ENCODE measurements around the gene KCNJ18. TPM values are rescaled to one million over a fixed set of nuclear protein-coding genes. Genes with fewer than 3 reads are reported as not detected.
"Not testable (repeated sequence)": the region's sequence is repeated elsewhere in the genome, so short reads cannot be mapped to it uniquely, and the experiment has no call there.

Gene KCNJ18
- total RNA-seq, 4 donors from 2014 or later = not detected

DNA sequence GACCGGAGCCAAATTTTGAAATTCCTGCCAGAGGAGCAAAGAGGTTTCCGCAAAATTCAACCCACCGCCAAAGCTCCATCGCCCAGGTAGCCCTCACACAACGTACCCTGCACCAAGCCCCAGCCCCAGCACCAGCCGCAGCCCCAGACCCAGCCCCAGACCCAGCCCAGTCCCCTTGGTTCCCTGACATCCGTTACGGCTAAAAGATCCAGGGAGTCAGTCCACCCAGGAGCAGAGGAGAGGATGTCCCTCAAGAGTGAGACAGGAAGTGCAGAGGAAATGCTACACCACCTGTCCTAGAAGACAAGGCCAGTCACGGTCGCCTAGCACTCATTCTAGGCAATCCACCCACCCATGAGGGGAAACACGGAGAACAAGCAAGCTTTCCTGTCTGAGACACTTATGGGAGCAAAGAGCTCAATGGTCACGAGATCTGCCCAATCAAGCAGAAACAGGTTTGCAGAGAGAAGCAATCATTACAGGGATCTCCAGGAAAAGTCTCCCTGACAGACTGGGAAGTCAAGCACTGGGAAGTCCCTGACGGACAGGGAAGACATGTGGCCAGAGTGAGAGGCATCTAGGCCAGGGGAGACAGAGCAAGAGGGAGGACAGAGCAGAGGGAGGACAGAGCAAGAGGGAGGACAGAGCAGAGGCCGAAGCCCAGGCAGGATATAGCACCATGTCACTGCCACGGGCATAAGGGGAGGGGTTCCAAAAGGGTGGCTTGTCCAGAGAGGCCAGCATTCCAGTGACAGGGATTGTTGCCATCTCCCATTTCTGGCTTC, 15.0 kb upstream of the KCNJ18 start:
- no peak for TF ChIP-seq CTCF (IDR thresholded peaks at IDR 0.05)
- ATAC-seq (ENCODE audit: low FRiP score) = no peak
- DNase-seq (ENCODE audit: low spot score) = no peak

DNA sequence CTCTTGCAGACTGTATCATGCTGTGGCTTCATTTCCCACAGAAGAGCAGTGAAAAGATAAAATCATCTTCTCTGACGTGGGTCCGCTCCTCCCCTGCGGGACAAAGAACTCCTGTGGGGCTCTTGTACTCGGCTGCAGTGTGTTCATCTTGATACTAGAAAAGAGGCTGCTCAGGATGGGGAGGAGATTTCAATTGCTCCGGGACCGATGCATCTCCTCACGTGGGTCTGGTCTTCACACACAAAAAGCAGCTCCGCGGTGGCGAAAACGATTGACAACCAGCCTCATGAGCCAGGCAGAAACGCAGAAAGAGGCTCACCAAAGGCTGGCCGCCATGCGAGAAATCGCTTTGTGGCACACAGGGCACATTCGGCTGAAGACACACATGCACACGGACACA, 14.4 kb upstream of the KCNJ18 start:
- no peak for TF ChIP-seq CTCF (IDR thresholded peaks at IDR 0.05)
- ATAC-seq (ENCODE audit: low FRiP score) = no peak
- DNase-seq (ENCODE audit: low spot score) = no peak

DNA sequence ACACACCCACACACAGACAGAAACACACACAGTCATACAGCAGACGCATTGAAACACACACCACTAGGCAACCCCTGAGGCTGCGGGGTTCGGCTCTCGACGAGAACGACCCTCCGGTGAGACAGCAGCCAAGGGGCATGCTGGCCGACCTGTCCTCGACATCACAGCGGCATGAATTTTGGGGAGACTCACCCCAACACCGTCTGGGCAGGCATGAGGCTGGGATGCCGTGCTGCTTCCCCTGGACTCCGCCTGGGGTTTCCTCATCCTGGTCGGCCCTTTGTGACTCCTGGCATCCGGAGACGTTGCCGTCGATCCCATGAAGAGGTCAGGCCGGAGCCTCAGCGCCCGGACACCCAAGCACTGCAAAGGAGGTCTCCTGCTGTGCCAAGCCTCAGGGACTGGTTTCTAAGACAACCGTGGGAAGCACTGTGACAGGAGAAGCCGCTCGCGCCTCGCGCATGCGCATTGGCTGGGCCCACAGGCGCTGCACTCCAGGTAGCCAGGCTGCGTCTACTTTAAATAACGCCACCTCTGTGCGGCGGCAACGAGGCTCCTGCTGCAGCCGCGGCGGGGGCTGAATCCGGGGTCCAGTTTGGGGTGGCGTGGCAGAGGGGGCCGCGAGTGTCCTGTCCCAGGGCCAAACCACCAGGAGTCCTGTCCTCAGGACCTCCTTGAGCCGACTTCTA, 13.8 kb upstream of the KCNJ18 start:
- ATAC-seq (ENCODE audit: low FRiP score) = no peak
- no peak for DNase-seq (ENCODE audit: low spot score)
- TF ChIP-seq CTCF (IDR thresholded peaks at IDR 0.05) = no peak

- no peak for DNase-seq (ENCODE audit: low spot score)
- TF ChIP-seq CTCF (IDR thresholded peaks at IDR 0.05) = no peak
- no peak for ATAC-seq (ENCODE audit: low FRiP score)
Observed at GRCh38 chr17:21679256-21680146, 12.8 kb upstream of the KCNJ18 start.

GRCh38 chr17:21680366-21680765, 12.0 kb upstream of the KCNJ18 start:
- TF ChIP-seq CTCF (IDR thresholded peaks at IDR 0.05) = no peak
- ATAC-seq (ENCODE audit: low FRiP score) (no peak), DNase-seq (ENCODE audit: low spot score) (no peak)

DNA sequence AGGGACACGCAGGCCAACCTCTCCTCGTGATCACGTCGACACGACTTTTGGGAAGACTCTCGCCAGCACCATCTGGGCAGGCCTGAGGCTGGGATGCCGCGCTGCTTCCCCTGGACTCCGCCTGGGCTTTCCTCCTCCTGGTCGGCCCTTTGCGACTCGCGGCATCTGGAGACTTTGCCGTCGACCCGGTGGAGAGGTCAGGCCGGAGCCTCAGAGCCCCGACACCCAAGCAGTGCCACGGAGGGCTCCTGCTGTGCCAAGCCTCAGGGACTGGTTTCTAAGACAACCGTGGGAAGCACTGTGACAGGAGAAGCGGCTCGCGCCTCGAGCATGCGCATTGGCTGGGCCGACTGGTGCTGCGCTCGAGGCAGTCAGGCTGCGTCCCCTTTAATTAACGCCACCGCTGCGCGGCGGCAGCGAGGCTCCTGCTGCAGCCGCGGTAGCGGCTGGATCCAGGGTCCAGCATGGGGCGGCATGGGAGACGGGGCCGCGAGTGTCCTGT, 11.4 kb upstream of the KCNJ18 start:
- not testable (repeated sequence) for ATAC-seq (ENCODE audit: low FRiP score); DNase-seq (ENCODE audit: low spot score)

DNA sequence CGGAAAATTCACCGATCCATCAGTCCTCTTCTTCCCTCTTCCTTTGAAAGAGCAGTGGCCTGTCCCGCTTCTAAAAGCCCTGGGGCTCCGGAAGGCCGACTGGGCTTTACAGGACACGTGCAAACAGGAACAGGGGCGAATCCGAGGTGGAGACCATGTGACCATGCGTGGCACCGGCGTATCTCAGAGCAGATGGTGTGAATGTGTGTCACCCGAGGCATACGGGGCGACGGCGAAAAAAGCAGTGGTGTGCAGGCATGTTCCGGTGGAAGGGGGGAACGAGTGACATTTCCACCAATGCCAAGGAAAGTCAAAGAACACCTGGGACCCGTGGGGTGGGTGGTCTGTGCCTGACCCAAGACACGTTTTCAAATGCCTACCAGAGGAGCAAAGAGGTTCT, 10.7 kb upstream of the KCNJ18 start:
- not testable (repeated sequence) for DNase-seq (ENCODE audit: low spot score); ATAC-seq (ENCODE audit: low FRiP score)

- not testable (repeated sequence) for DNase-seq (ENCODE audit: low spot score); ATAC-seq (ENCODE audit: low FRiP score)
Observed at GRCh38 chr17:21682130-21682529, 10.2 kb upstream of the KCNJ18 start.

DNA sequence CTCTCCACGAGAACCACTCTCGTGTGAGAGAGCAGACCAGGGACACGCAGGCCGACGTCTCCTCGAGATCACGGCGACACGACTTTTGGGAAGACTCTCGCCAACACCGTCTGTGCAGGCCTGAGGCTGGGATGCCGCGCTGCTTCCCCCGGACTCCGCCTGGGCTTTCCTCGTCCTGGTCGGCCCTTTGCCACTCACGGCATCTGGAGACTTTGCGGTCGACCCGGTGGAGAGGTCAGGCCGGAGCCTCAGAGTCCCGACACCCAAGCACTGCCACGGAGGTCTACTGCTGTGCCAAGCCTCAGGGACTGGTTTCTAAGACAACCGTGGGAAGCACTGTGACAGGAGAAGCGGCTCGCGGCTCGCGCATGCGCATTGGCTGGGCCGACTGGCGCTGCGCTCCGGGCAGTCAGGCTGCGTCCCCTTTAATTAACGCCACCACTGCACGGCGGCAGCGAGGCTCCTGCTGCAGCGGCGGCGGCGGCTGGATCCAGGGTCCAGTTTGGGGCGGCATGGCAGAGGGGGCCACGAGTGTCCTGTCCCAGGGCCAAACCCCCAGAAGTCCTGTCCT, 9.1 kb upstream of the KCNJ18 start:
- ATAC-seq (ENCODE audit: low FRiP score); DNase-seq (ENCODE audit: low spot score): not testable (repeated sequence)

DNA sequence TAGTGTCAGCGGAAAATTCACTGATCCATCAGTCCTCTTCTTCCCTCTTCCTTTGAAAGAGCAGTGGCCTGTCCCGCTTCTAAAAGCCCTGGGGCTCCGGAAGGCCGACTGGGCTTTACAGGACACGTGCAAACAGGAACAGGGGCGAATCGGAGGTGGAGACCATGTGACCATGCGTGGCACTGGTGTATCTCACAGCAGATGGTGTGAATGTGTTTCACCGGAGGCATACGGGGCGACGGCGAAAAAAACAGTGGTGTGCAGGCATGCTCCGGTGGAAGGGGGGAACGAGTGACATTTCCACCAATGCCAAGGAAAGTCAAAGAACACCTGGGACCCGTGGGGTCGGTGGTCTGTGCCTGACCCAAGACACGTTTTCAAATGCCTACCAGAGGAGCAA, 8.4 kb upstream of the KCNJ18 start:
- not testable (repeated sequence) for DNase-seq (ENCODE audit: low spot score); ATAC-seq (ENCODE audit: low FRiP score)

DNA sequence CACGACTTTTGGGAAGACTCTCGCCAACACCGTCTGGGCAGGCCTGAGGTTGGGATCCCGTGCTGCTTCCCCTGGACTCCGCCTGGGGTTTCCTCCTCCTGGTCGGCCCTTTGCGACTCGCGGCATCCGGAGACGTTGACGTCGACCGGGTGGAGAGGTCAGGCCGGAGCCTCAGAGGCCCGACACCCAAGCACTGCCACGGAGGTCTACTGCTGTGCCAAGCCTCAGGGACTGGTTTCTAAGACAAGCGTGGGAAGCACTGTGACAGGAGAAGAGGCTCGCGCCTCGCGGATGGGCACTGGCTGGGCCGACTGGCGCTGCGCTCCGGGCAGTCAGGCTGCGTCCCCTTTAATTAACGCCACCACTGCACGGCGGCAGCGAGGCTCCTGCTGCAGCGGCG, 7.9 kb upstream of the KCNJ18 start:
- not testable (repeated sequence) for DNase-seq (ENCODE audit: low spot score); ATAC-seq (ENCODE audit: low FRiP score)

All from omental fat pad (tissue), 4 donors.